IMR-90 (cell line): Measurements from ENCODE around the gene NALF2. TPM values are rescaled to one million over a fixed set of nuclear protein-coding genes. Genes with fewer than 3 reads are reported as not detected.

Experiments
- ATAC-seq: fragments of 200-7000 bp; cut with Tn5 transposase; 2 replicates; pipeline ENCODE4 v1.9.1; 2020; ENCODE audit warnings: low read depth, mild to moderate bottlenecking, moderate library complexity
- BruUV-seq: library from RNA; stranded (reverse); fragments of 400-500 nt; replicated peaks from 2 replicates; lab custom pipeline; 2021; lab: Mats Ljungman, UMichigan
- CTCF ChIA-PET: fragments of 300-600 bp; formaldehyde crosslinking; extraction: SDS; loops from one replicate; lab custom pipeline; 2021; ENCODE audit warnings: antibody characterized with exemption; lab: Yijun Ruan, JAX
- POLR2A ChIA-PET: fragments of 300-600 bp; sonication (Branson Sonifier 250); formaldehyde crosslinking; loops from one replicate; lab custom pipeline; 2022; ENCODE audit warnings: antibody characterized with exemption; ENCODE audit not compliant: unreplicated experiment; lab: Charles Lee
- DNase-seq: peaks from one replicate; pipeline ENCODE4 v3.0.0; 2013
- H2AFZ ChIP-seq: replicated peaks from 2 replicates; pipeline ENCODE3; 2013; ENCODE audit warnings: low read length, mild to moderate bottlenecking; ENCODE audit not compliant: poor library complexity
- H2AK5ac ChIP-seq: 2 replicates; pipeline ENCODE4 v1.6.1; 2013; ENCODE audit warnings: low read depth, low read length, inconsistent platforms
- H2AK9ac ChIP-seq: replicated peaks from 2 replicates; pipeline ENCODE3; 2013; ENCODE audit warnings: mild to moderate bottlenecking, low read depth, low read length, moderate library complexity; ENCODE audit not compliant: poor library complexity
- H2BK120ac ChIP-seq: 2 replicates; pipeline ENCODE4 v1.6.1; 2013; ENCODE audit warnings: low read depth, low read length, inconsistent platforms
- H2BK15ac ChIP-seq: 3 replicates; pipeline ENCODE4 v1.6.1; 2013; ENCODE audit warnings: low read depth, low read length, inconsistent platforms
- H2BK20ac ChIP-seq: 2 replicates; pipeline ENCODE4 v1.6.1; 2013; ENCODE audit warnings: low read depth, mild to moderate bottlenecking, inconsistent platforms, low read length, moderate library complexity
- H2BK5ac ChIP-seq: 2 replicates; pipeline ENCODE4 v1.6.1; 2013; ENCODE audit warnings: mild to moderate bottlenecking, low read depth, low read length, inconsistent platforms; ENCODE audit not compliant: poor library complexity, severe bottlenecking
- H3K14ac ChIP-seq: replicated peaks from 2 replicates; pipeline ENCODE4 v1.6.1; 2013; ENCODE audit warnings: low read depth, low read length, inconsistent platforms
- H3K18ac ChIP-seq: 2 replicates; pipeline ENCODE4 v1.6.1; 2013; ENCODE audit warnings: low read depth, low read length, control low read depth
- H3K23ac ChIP-seq: 2 replicates; pipeline ENCODE4 v1.6.1; 2013; ENCODE audit warnings: low read depth, low read length, inconsistent platforms
- H3K27ac ChIP-seq: 2 replicates; pipeline ENCODE4 v1.5.1; 2013; ENCODE audit warnings: mild to moderate bottlenecking, control low read depth, low read length; ENCODE audit not compliant: insufficient read depth
- H3K27me3 ChIP-seq: 2 replicates; pipeline ENCODE4 v1.6.1; 2013; ENCODE audit warnings: low read length; ENCODE audit not compliant: control insufficient read depth, insufficient read depth
- H3K36me3 ChIP-seq: 2 replicates; pipeline ENCODE4 v1.6.1; 2013; ENCODE audit warnings: low read length, mixed read lengths; ENCODE audit not compliant: control insufficient read depth, insufficient read depth
- H3K4ac ChIP-seq: 2 replicates; pipeline ENCODE4 v1.6.1; 2013; ENCODE audit warnings: low read depth, low read length, inconsistent platforms
- H3K4me1 ChIP-seq: 2 replicates; pipeline ENCODE4 v1.6.1; 2013; ENCODE audit warnings: low read length, mixed read lengths; ENCODE audit not compliant: control insufficient read depth, insufficient read depth
- H3K4me2 ChIP-seq: 2 replicates; pipeline ENCODE4 v1.6.1; 2013; ENCODE audit warnings: low read depth, mild to moderate bottlenecking, control low read depth, low read length, moderate library complexity
- H3K4me3 ChIP-seq: 2 replicates; pipeline ENCODE4 v1.5.1; 2013; ENCODE audit warnings: low read depth, mild to moderate bottlenecking, control low read depth, low read length, moderate library complexity; ENCODE audit not compliant: insufficient read depth
- H3K56ac ChIP-seq: 2 replicates; pipeline ENCODE4 v1.6.1; 2013; ENCODE audit warnings: low read length, inconsistent platforms; ENCODE audit not compliant: insufficient read depth; ENCODE audit errors: extremely low read depth
- H3K79me1 ChIP-seq, 2 experiments: 2 replicates each; pipeline ENCODE4 v1.6.1; 2013; ENCODE audit warnings: low read length in 2 of 2, inconsistent platforms in 1 of 2, low read depth in 1 of 2
- H3K9ac ChIP-seq: 2 replicates; pipeline ENCODE4 v1.6.1; 2013; ENCODE audit warnings: low read depth, low read length, control low read depth
- H3K9me1 ChIP-seq: 2 replicates; pipeline ENCODE4 v1.6.1; 2013; ENCODE audit warnings: low read length, inconsistent platforms; ENCODE audit not compliant: insufficient read depth
- H3K9me3 ChIP-seq: 2 replicates; pipeline ENCODE4 v1.6.1; 2013; ENCODE audit warnings: low read length; ENCODE audit not compliant: control insufficient read depth, insufficient read depth
- H4K20me1 ChIP-seq: 2 replicates; pipeline ENCODE4 v1.6.1; 2013; ENCODE audit warnings: low read length, inconsistent platforms; ENCODE audit not compliant: insufficient read depth
- H4K5ac ChIP-seq: 2 replicates; pipeline ENCODE4 v1.6.1; 2013; ENCODE audit warnings: mild to moderate bottlenecking, low read depth, low read length, control low read depth
- H4K8ac ChIP-seq, 2 experiments: 2 replicates each; pipeline ENCODE4 v1.6.1; 2013; ENCODE audit warnings: low read depth in 2 of 2, low read length in 2 of 2, control low read depth in 1 of 2, inconsistent platforms in 1 of 2
- H4K91ac ChIP-seq: 2 replicates; pipeline ENCODE4 v1.6.1; 2013; ENCODE audit warnings: low read depth, low read length, inconsistent platforms; ENCODE audit not compliant: insufficient read depth
- BHLHE40 ChIP-seq: fragments of 150-350 bp; IDR thresholded peaks from 2 replicates; pipeline ENCODE4 v1.6.1; 2016; ENCODE audit warnings: mild to moderate bottlenecking, low read depth, low read length
- CEBPB ChIP-seq: IDR thresholded peaks from 2 replicates; pipeline ENCODE4 v1.6.1; 2012; ENCODE audit warnings: low read depth, low read length, improper control_type of control experiment
- CHD1 ChIP-seq: IDR thresholded peaks from 2 replicates; pipeline ENCODE4 v1.6.1; 2012; ENCODE audit warnings: low read depth, low read length, improper control_type of control experiment
- CTCF ChIP-seq: conservative IDR thresholded peaks from 2 replicates; pipeline ENCODE4 v1.5.1; 2012; ENCODE audit warnings: mild to moderate bottlenecking, low read depth, low read length, improper control_type of control experiment
- FOS ChIP-seq: fragments of 150-350 bp; IDR thresholded peaks from 2 replicates; pipeline ENCODE4 v1.6.1; 2016; ENCODE audit warnings: low read depth, low read length
- MAFK ChIP-seq: IDR thresholded peaks from 2 replicates; pipeline ENCODE4 v1.6.1; 2012; ENCODE audit warnings: low read depth, low read length, improper control_type of control experiment
- MAZ ChIP-seq: IDR thresholded peaks from 2 replicates; pipeline ENCODE4 v1.6.1; 2012; ENCODE audit warnings: low read depth, mild to moderate bottlenecking, low read length, improper control_type of control experiment, moderate library complexity, borderline replicate concordance
- MXI1 ChIP-seq: IDR thresholded peaks from 2 replicates; pipeline ENCODE4 v1.6.1; 2012; ENCODE audit warnings: low read depth, mild to moderate bottlenecking, low read length, moderate library complexity, borderline replicate concordance
- NFE2L2 ChIP-seq: fragments of 150-350 bp; IDR thresholded peaks from 2 replicates; pipeline ENCODE4 v1.6.1; 2016; ENCODE audit warnings: low read depth, mild to moderate bottlenecking, low read length
- POLR2A ChIP-seq: IDR thresholded peaks from 2 replicates; pipeline ENCODE4 v1.6.1; 2012; ENCODE audit warnings: mild to moderate bottlenecking, low read depth, low read length
- RAD21 ChIP-seq: IDR thresholded peaks from 2 replicates; pipeline ENCODE4 v1.6.1; 2012; ENCODE audit warnings: low read length, improper control_type of control experiment
- RCOR1 ChIP-seq: IDR thresholded peaks from 2 replicates; pipeline ENCODE4 v1.6.1; 2012; ENCODE audit warnings: mild to moderate bottlenecking, low read length, improper control_type of control experiment; ENCODE audit not compliant: insufficient replicate concordance
- RFX5 ChIP-seq: IDR thresholded peaks from 2 replicates; pipeline ENCODE4 v1.8.0; 2012; ENCODE audit warnings: low read depth, mild to moderate bottlenecking, low read length, moderate library complexity
- SMC3 ChIP-seq: fragments of 150-350 bp; IDR thresholded peaks from 2 replicates; pipeline ENCODE4 v1.6.1; 2016; ENCODE audit warnings: low read depth, mild to moderate bottlenecking, antibody characterized with exemption, low read length, moderate library complexity
- WGBS, 2 experiments: methylation state at CpG; one replicate each; pipeline versions ENCODE4 v1.1.5 to v1.1.7; 2013; ENCODE audit warnings: missing lambda C conversion rate in 2 of 2; ENCODE audit not compliant: insufficient read length in 1 of 2; ENCODE audit errors: extremely low coverage in 2 of 2; 5-methylcytosine and 5-hydroxymethylcytosine counted together
- dilution Hi-C: fragments of 300-500 bp; cut with HindIII; formaldehyde crosslinking; loops from one replicate; pipeline ENCODE4 v1.14.3; 2018; ENCODE audit warnings: low sequenced_read_pairs; ENCODE audit not compliant: unreplicated experiment
- in situ Hi-C: fragments of 300-500 bp; cut with MboI; formaldehyde crosslinking; loops from 3 replicates; pipeline ENCODE4 v1.14.3; 2019; ENCODE audit warnings: low sequenced_read_pairs, inconsistent platforms, mixed read lengths
- intact Hi-C: fragments of 100-400 bp; cut with micrococcal nuclease; formaldehyde crosslinking; loops from 2 replicates; pipeline ENCODE4 v1.10.0; 2022
- polyA plus RNA-seq, 3 experiments: library from polyadenylated mRNA; depleted of rRNA; stranded (reverse); fragments of >200 nt; gene quantifications; 2 replicates each; pipeline ENCODE4 v1.2.3, GENCODE V29; 2012; ENCODE audit warnings: low replicate concordance in 1 of 3
- total RNA-seq: library from RNA; depleted of rRNA; stranded (reverse); fragments of >200 nt; gene quantifications from 2 replicates; pipeline ENCODE4 v1.2.3, GENCODE V29; 2012
- TF ChIP-seq, protein P1 (sequence below): fragments of 150-350 bp; IDR thresholded peaks from 2 replicates; pipeline ENCODE4 v1.6.1; 2017; ENCODE audit warnings: mild to moderate bottlenecking, antibody characterized with exemption, low read length, low read depth

Gene NALF2
- total and polyA plus RNA-seq, 2 of the 4 experiments (the other 2 are of a cell fraction): not detected

GRCh38 chrX:69539437-69539836 is 35.3 kb downstream of the NALF2 start:
- no peak overlapping the region for H2BK5ac ChIP-seq
- H4K20me1 ChIP-seq: no peaks in the 10 kb centered on the region
- BruUV-seq: no TSS peak
- H3K4me3 ChIP-seq: no peak overlapping the region
- intact Hi-C loops (loop anchor here (2.0 kb wide), 1 partner anchor 79 kb away; no protein-coding TSS in a partner anchor), dilution Hi-C loops (no loop called here), in situ Hi-C loops (no loop called here)
- no peak overlapping the region for H3K56ac ChIP-seq
- no peaks in the 10 kb centered on the region for H3K36me3 ChIP-seq
- no peak for DNase-seq
- H3K18ac ChIP-seq: no peak overlapping the region
- no peaks in the 10 kb centered on the region for H3K4me1 ChIP-seq
- no peaks in the 10 kb centered on the region for H3K9me1 ChIP-seq
- no peak overlapping the region for H4K8ac ChIP-seq
- ChIA-PET CTCF (no interaction called here), POLR2A (no interaction called here)
- no peak overlapping the region for H3K9ac ChIP-seq
- H3K27ac ChIP-seq: no peak overlapping the region
- H4K5ac ChIP-seq: no peak overlapping the region
- no peak overlapping the region for H3K14ac ChIP-seq
- H3K4me2 ChIP-seq: no peak overlapping the region
- TF ChIP-seq MXI1: no peak
- no peak for TF ChIP-seq NFE2L2
- no peak for TF ChIP-seq BHLHE40
- TF ChIP-seq, protein P1, sequence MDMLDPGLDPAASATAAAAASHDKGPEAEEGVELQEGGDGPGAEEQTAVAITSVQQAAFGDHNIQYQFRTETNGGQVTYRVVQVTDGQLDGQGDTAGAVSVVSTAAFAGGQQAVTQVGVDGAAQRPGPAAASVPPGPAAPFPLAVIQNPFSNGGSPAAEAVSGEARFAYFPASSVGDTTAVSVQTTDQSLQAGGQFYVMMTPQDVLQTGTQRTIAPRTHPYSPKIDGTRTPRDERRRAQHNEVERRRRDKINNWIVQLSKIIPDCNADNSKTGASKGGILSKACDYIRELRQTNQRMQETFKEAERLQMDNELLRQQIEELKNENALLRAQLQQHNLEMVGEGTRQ: no peak
- TF ChIP-seq RFX5: no peak
- TF ChIP-seq POLR2A: no peak
- no peak for TF ChIP-seq RAD21
- TF ChIP-seq MAFK: no peak
- TF ChIP-seq SMC3: no peak
- TF ChIP-seq CHD1: no peak
- TF ChIP-seq MAZ: no peak
- no peak for TF ChIP-seq FOS
- TF ChIP-seq CEBPB: no peak
- TF ChIP-seq RCOR1: no peak
- TF ChIP-seq CTCF: no peak
- no peak overlapping the region for H2BK15ac ChIP-seq
- H3K4ac ChIP-seq: no peak overlapping the region
- H3K79me1 ChIP-seq: no peaks in the 10 kb centered on the region
- no peak overlapping the region for H4K91ac ChIP-seq
- H2AK5ac ChIP-seq: no peak overlapping the region
- H2AFZ ChIP-seq: no peak overlapping the region
- WGBS, 2 experiments: 67% methylated on average over 1 of the region's 4 CpGs; no CpG with 5 or more reads in 1 of the 2 experiments
- no peak overlapping the region for H3K23ac ChIP-seq
- H2AK9ac ChIP-seq: no peak overlapping the region
- ATAC-seq: no peak
- H2BK120ac ChIP-seq: no peak overlapping the region
- peaks cover 5% of the 10 kb centered on the region for H3K27me3 ChIP-seq
- H3K9me3 ChIP-seq: no peaks in the 10 kb centered on the region
- no peak overlapping the region for H2BK20ac ChIP-seq
